22Rv1 (cell line): ENCODE measurements around the gene TMEM135.

Experiments used
- H3K27ac ChIP-seq: fragments of 450-650 bp; 2 replicates; pipeline ENCODE4 v1.5.1; 2017
- CTCF ChIP-seq: fragments of 450-650 bp; IDR thresholded peaks from 2 replicates; pipeline ENCODE4 v1.5.1; 2017; ENCODE audit warnings: mild to moderate bottlenecking
- ZFX ChIP-seq: fragments of 450-650 bp; IDR thresholded peaks from 2 replicates; pipeline ENCODE4 v1.6.1; 2017; ENCODE audit warnings: antibody characterized with exemption, borderline replicate concordance

The TMEM135 gene

DNA sequence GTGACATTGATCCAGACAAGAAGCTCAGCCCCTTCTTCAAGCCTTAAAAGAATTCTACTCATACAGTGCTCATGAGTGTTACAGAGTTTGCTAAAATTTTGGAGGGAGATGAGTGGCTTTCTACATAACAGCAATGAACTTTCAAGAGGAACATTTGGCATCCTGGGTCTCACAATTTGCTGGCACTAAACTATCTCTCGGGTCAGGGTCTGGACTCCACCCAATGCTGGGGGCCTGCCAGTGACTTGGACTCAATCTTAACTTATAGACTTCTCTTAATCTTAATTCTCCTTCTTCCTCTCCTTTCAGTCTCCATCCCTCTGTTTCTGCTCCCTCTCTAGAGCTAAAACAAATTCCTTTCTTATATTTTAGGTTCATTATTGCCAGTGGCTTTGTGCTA, 317.9 kb downstream of the TMEM135 start:
- no peak overlapping the region for H3K27ac ChIP-seq
- no peak for TF ChIP-seq ZFX
- no peak for TF ChIP-seq CTCF

DNA sequence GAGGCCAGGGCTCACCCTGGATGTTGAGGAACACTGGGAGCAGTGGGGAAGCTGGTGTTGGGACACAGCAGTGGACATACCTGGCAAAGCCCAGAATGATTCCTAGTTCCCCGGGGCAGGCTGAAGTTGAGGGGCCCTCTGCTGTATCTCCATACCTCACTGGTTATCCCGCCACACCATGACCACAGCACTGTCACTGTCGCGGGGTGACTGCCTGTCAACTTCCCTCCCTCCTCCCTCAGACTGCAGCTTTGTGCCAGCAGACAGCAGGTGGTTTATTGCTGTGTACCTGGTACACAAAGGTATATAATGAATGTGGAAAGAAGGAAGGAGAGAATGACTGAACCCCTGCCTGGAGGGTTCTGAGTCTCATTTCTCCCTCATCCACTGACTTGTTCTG, 318.7 kb downstream of the TMEM135 start:
- H3K27ac ChIP-seq: no peak overlapping the region
- no peak for TF ChIP-seq CTCF
- TF ChIP-seq ZFX: no peak

DNA sequence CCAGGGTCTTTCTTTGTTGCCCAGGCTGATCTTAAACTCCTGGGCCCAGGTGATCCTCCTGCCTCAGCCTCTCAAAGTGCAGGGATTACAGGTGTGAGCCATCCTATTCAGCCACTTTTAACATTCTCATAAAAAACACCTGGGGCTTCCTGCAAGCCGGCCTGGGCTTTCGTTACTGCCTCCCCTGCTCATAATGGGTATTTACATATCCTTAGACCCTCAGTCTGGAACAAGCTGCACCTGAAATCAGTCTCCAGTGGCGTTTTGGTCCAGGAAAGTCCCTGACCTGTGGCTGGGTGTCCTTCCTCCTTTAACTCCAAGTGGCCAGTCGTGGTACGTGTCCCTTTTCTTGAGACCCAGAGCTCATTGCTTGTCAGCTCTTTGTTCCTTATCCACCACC, 320.7 kb downstream of the TMEM135 start:
- TF ChIP-seq CTCF: no peak
- TF ChIP-seq ZFX: no peak
- no peak overlapping the region for H3K27ac ChIP-seq

DNA sequence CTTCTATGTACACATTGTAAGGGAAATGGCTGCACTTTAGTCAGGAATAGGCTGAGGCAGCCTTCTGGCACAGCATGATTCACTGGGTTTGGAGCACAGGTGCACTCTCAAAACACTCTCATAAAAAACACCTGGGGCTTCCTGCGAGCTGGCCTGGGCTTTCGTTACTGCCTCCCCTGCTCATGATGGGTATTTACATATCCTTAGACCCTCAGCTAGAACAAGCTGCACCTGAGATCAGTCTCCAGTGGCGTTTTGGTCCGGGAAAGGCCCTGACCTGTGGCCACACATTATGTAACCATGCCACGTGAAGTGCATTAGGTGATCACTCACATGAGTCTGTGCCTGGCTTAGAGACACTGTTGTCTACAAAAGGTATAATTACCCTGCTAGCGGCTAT, 321.7 kb downstream of the TMEM135 start:
- no peak for TF ChIP-seq ZFX
- TF ChIP-seq CTCF: no peak
- no peak overlapping the region for H3K27ac ChIP-seq

DNA sequence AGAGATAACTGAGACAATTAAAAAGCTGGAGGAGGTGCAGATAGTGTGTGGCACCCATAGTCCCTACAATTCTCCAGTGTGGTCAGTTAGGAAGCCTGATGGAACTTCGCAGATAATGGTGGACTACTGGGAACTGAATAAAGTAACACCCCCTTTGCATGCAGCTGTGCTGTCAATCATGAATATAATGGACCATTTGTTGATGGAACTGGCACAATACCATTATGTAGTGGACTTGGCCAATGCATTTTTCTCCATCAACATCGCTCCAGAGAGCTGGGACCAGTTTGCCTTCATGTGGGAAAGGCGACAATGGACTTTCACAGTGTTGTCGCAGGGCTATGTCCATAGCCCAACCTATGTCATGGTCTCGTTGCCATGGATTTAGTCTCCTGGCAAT, 324.2 kb downstream of the TMEM135 start:
- TF ChIP-seq CTCF: no peak
- TF ChIP-seq ZFX: no peak
- H3K27ac ChIP-seq: no peak overlapping the region

- no peak for TF ChIP-seq ZFX
- TF ChIP-seq CTCF: no peak
- no peak overlapping the region for H3K27ac ChIP-seq
Measured at GRCh38 chr11:87366346-87366745, 328.6 kb downstream of the TMEM135 start.

GRCh38 chr11:87366763-87367405, 329.1 kb downstream of the TMEM135 start:
- H3K27ac ChIP-seq: no peak overlapping the region
- TF ChIP-seq CTCF (no peak), ZFX (no peak)
